NK-92 treated with Interleukin-12 subunit alpha and Interleukin-12 subunit beta, amount 100 ng/mL, for 24 hours (cell line): ENCODE results near the gene MEOX1.

Experiments
- DNase-seq: peaks from one replicate; lab custom pipeline; 2025; lab: John Stamatoyannopoulos, UW

MEOX1 gene

DNA sequence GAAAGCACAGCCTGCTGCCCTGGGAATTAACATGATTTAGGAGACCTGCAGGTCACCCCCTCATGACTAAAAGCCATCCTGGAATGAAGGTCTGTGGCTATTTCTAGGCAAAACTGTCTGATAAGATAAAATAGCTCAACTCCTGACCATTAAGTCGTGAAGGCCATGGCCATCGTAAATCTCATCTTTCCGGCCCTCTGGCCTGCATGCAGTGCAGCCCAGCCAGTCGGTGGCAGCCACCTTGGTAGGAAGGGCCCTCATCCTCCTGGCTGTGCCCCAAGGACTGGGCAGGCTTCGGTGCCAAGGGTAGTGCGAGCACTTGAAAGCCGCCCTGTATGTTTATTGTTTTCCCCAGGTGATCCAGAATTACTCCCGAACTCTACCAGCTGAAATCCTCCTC is 18.2 kb upstream of the MEOX1 start:
- no peak for DNase-seq

DNA sequence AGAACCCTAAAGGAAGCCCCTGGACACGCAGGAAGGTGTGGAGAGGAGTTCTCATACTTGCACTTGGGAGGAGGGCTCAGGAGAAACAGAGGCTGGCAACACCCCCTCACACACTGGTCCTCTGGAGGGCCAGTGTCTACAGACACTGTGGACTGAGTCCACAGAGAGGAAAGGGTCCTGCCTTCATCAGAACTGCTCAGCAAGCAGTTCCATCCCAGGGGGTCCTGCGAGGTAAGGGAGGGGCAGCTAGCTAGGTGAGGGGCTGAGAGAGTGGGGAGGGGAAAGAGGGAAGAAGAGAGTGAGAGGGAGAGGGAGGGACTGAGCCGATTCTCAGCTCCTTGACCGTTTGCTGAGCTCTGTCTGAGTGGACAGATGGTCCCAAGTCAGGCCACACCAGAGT is 17.7 kb upstream of the MEOX1 start:
- DNase-seq = no peak

DNA sequence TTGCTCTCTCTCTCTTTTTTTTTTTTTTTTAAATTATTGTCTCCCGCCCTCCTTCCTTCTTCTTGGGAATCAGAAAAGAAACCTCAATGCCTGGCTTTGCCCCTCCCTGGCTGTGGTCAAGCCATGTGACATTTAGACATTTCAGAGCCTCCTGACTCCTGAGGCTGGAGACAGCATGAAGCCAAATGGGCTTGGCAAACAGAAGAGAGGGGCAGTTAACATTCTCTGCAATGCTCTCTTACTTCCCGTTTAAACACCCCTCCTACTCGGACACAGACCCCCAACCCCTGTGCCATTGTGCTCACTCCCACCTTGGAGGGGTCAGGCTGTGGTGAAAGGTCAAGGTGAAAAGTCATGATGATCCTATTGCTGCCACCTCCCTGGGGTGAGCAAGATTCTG is 14.7 kb upstream of the MEOX1 start:
- no peak for DNase-seq

DNA sequence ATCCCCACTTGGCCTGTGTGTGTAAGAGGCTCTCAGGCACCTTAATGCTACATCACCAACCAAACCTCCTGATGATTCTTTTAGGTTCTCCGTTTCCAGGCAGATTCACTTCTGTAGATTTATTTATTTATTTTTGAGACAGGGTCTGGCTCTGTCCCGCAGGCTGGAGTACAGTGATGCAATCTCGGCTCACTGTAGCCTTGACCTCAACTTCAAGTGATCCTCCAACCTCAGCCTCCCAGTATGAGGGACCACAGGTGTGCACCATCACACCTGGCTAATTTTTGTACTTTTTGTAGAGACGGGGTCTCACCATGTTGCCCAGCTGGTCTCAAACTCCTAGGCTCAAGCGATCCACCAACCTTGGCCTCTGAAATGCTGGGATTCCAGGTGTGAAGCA is 12.7 kb upstream of the MEOX1 start:
- DNase-seq = no peak

DNA sequence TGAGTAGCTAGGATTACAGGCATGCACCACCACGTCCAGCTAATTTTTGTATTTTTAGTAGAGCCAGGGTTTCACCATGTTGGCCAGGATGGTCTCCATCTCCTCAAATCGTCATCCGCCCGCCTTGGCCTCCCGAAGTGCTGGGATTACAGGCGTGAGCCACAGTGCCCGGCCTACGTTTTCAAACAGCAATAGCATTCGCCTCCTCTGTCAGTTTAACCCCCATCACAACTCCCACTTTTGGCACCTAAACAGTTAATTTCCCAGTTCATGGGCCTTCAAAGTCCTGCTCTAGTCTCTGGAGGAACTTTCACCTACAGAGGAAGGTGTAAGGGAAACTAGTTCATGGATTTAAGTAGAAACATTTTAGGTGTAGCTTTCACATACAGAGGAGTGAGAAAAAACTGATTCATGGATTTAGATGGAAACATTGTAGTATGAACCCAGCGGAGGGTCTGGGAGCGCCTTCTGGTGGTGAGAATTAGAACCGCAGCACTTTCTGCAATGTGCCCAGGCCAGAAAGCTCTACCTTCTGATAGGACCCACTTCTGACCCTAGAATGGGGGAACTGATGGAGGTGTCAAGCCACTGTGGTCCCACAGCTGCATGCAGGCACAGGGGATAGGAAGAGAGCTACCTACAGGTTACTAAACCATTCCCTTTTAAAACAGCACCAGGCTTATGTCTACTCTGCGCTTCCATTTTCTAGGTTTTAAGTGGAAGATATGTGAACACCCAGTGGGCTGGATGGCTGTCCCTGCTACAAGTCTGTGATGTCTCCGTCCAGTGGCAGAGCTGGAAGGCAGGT is 12.0 kb upstream of the MEOX1 start:
- peak; percentile 24 for DNase-seq

DNA sequence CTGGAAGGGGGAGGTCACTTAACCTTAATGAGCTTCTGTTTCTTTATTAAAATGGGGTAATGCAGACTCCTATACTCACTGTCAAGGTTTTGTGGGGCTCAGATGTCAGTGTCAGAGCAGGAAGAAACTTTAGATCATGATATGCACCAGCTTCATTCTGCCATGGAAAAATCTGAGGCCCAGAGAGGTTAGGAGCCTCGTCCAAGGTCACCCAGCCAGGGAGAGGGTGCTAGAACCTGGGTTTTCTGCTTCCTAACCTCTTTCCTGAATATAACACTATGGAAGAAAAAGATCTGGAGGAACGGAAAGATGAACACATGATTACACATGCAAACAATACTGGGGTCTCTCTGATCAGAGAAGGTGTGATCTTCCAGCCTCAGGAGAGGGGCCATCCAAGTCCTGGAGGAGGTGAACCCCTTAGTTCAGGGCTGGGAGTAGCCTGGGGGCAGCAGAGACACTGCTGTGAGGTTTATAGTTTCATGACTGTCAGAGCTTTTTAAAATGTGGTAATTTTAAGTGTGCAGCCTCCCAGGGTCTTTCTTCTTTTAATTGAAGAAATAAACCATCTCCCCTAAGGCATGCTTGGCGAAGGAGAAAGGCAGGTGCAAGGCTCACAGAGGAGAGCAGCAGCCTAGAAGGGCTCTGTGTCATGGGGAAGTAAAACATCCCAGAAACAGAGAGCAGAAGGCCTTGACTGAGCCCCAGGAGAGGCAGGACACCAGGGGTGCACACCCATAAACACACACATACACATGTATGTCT is 10.2 kb upstream of the MEOX1 start:
- no peak for DNase-seq

DNA sequence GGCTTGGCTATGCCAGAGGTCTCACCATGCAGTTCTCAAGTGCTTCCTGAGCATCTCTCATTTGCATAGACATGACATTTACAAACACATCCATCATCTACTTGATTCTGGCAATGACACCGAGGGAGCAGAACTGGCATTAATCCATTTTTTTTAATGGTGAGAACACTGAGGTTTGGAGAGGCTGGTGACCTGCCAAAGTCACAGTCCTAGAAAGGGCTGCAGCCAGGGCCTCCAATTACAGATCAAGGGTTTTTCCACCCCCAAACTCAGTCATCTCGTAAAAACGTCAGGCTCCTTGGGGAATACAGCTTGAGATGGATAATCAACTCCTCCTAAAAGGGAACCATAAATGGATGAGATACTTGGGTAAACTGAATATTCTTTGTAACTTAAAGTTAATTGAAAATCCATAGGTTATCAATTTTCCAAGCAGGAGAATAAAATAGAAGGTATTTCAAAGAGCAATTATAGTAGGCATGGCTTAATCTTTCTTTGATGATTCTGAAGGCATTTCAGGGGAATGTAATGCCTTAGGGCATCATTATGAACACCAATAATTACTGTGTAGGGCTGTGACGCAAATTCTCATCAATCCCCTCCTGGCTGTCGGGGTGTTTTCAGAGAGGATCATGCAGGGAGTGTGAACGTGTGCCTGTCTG is 9.4 kb upstream of the MEOX1 start:
- no peak for DNase-seq

DNA sequence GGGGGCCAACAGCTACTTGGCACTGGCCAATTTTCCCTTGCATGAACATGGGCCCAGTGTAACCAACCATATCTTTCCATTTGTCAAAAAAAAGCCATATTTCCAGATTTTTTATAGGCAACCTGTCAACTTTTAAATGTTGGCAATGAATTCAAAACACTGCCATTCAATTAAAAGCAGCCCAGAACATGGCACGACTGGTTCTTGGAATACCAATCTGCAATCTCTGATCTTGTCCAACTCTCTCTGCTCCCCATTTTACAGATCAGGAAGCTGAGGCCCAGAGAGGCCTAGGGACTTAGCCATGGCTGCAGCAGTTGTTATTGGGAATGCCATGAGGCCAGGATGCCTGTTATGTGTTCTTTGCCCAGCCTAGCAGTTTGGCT is 8.9 kb upstream of the MEOX1 start:
- no peak for DNase-seq

DNA sequence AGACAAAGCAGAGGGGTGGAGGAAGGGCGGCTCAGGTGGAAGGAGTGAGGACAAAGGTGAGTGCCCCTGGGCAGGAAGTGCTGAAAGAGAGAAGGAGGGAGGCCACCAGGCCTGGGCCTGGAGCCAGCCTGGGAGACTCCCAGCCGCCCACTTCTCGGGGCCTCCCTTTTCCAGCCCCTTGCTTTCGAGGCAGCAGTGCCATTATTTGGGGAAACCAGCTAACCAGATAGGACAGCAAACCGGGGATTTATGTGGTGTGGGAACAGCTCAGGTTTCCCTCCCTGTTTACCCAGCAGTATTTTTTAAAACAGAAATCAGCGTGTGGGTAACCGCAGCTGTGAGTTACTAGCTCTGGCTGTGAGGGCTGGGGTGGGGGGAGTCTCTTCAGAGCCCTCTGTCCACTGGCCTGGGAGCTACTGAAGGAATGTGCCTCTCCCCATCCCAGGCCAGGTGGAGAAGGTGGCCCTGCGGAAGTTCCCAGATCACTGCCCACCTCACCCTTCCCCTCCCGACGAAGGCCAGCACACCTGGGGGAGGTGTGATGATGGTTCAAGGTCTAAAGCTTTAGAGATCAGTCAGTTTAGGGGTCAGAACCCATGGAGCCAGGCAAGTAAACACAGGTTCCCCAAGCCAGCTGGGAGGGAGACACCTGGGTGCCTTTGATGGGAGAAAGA is 8.4 kb upstream of the MEOX1 start:
- DNase-seq = no peak

DNA sequence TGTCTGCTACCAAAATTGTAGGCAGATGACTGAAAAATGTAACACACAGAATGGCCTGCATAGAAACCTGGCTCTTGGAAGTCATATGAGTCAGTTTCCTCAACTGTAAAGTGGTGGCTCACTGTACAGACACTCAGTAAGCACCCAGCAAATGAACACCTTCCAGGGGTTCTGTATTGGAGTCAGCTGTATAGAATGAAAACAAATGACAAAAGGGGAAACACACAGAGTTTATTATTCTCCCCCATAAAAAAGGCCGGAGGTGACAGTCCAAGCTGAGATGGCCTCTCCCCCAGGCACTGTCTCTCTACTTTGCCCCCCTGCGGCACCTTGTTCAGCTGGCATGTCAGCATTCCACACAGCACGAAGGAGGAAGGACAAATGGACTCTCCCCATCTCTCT is 6.2 kb upstream of the MEOX1 start:
- DNase-seq = no peak

DNA sequence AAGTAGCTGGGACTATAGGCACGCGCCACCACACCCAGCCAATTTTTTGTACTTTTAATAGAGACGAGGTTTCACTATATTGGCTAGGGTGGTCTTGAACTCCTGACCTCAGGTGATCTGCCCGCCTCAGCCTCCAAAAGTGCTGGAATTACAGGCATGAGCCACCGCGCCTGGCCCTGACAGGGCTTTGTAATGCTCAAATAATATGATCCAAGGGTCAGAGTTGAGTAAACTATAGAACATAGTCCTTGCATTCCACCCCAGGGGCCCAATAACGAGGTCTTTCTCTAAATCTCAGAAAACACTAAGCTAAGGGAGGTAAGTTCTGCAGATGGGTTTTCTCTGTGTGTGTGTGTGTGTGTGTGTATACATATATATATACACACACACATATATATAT is 5.8 kb upstream of the MEOX1 start:
- DNase-seq = no peak

DNA sequence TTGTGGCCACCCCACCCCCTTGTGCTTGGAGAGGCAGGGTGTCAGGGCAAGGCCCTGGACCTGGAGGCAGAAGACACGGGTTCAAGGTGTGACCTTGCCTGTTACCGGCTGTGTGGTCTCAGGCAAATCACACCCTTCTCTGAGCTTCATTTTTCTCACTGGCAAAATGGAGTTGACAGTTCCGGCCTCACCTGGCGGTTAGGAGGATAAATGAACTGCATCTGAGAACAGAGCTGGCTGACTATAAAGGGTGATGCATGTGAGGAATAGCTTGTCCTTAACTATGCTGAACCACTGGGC is 4.2 kb upstream of the MEOX1 start:
- DNase-seq = no peak

DNA sequence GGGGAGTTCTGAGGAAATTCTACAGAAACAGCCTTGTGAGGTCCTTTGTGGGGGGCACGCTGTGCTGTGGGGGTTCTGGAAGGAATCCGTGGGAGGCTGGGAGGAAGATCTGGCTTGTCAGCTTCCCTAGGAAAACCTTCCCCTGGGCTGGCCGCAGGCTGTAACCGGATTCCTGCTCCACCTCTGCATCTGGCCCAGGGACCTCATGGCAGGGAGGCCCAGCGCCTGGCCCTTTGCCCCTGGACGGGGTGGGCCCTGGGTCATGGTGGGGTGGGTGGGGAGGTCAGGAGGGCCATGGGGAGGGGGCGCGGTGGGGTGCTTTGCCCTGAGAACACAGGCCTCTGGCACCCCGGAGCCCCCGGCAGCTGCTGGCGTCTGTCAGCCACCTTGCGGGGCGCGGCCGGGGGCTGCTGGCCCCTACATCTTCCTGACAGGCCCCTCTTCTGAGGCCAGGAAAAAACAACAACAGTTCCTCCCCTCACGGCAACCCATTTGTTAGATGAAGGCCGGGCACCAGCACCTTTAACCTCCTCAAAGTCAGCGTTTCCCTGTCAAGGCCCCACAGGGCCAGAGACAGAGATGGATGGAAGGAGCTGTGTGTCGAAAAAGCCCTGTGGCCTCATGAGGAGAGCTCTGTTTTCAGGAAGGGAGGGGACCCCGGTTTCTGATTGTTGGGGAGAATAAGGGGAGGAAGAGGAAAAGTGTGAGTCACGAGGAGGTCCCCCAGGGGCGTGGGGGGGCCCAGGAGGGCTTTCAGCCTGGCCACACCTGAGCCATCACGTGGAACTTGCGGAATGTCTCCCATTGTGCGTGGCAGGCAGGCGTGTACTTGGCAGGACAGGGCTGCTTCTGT is 3.6 kb upstream of the MEOX1 start:
- DNase-seq = no peak

DNA sequence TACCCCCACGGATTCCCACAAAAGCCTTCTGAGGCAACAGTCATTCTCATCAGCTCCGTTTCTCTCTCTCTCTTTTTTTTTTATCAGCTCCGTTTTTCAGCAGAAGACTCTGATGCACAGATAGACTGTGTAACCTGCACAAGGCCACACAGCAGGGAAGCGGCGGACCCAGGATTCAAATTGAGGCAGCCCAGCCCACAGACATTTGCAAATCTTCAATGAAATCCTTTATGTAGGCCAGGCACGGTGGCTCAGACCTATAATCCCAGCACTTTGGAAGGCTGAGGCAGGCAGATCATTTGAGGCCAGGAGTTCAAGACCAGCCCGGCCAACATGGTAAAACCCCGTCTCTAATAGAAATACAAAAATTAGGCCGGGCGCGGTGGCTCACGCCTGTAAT is 2.4 kb upstream of the MEOX1 start:
- no peak for DNase-seq

DNA sequence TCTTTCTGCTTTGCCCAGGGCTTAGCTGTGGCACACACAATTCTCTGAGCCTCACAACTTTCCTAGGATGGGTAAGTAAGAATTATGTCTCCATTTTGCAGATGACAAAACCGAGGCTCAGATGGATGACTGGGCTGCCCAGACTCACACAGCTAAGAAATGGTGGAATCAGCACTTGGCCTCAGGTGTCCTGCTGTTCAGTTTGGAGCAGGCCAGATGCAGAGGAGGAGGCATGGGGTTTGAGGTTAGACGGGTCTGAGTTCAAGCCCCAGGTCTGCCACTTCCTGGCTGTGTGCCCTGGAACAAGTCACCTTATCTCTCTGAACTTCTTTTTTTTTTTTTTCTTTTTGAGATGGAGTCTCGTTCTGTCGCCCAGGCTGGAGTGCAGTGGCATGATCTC is 1.7 kb upstream of the MEOX1 start:
- no peak for DNase-seq

DNA sequence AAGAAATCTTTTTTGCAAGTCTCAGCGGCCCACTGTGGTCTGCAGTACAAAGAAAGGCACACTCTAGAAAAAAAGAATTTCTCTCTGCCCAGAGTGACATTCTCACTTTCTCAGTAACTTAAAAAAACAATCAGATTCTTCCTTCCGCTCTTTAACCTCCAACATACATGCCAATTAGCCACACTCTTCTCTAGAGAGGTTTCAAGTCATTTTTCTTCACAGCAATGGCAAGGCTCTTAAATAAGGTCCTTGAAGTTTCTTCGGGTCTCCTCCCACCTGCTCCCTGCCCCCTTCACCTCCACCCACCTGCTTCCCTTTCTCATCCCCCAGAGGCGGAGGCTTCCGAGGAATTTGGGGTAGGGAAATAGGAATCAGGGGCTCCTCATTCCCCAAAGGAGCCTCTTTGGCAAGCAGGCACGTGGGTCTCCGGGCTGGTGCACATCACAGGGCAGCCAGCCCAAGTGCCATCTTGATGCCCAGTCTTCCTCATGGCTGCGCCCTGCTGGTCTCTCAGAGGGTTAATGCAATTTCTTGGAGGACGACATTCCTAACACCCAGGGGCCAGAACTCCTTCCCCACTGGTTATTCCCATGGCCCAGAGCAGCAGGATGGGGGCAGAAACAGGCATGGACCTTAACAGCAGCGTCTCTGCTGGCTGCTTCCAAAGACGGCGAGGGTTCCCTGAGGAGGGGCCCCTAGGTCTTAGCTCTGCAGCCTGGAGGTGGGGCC is 855 bp upstream of the MEOX1 start:
- DNase-seq = no peak

DNA sequence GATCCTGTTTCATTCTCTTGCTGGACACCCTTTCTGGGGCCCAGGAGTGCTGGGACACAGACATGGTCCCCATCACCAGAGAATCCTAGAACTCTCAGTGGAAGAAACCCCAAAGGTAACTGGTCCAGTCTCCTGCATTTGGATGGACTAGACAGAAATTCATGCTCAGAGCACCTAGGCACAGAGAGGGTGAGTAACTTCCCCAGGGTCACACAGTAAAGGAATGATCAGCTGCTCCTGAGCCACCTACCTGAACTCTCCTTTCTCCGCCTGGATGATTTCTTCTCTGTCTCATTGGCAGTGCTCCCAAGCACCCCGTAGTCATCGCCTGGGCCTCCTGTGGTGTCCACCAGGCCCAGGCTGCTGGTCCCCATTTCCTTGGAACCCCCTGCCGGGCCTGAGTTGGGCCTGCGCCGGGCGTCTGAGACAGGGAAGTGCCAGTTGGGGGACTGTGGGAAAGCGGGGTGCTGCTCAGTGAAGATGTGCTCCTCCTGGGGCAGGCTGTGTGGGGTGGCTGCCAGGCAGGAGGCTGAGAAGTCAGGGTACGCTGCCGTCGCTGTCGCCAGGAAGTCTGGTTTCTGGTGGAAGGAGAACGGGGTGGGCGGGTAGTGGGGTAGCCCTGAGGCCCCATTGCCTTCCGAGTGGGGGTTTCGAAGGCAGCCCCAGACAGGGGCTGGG is 767 bp downstream of the MEOX1 start:
- no peak for DNase-seq

DNA sequence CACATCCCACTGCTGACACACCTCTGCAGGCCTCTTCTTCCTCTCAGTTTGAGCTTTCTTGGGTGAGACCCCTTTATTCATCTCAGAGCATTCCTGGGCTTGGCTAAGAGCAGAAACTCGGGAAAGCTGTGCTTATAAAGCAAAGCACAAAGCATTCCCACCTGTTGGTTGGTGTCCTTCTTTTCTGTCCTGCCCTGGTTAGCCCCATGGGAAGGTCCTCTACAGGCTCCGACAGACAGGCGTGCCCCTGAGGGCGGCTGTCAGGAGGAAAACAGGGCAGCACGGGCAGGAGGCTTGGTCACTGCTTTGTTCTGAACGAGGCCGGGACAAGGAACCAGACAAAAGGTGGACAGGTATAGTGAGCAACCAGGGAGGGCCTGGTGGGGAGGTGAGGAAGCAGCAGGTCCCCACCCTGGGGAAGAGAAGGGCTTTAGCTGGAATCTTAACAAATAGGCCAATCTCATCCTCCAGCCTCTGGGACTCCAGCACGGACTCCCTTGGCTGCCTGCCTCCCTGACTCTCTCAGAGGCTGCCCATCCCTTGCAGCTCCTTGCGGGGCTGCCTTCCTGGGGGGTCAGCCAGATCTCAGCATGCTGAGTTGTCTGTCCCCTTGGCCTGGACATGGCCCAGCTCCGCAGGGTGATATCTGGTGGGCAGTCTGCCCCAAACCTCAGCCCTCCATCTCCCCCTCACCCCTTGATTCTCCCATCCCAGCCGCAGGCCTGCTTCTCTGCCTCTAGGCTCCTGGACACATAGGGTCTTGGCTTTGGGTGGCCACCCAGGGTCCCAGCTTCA is 1.7 kb downstream of the MEOX1 start:
- DNase-seq = no peak

DNA sequence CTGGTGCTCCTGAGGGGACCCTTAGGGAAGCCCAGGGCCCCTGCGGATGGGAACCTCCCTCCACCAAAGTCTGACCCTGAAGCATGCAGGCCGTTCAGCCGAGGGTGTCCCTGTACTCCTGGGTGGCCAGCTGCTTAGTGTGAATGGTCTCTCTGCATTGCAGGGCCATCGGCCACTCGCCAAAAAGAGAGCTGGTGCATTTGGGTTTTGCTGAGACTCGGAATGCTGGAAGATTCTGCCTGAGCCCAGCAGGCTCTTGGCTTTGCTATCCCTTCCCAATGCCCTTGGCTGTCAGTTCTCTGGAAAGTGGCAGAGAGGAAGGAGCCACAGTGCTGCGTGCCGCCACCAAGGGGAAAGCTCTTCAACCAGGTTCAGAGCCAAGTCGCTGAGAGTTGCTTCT is 2.8 kb downstream of the MEOX1 start:
- DNase-seq = no peak
